Kidney epithelial cell (primary cell): ENCODE data around the gene COL18A1. TPM values are rescaled to one million over a fixed set of nuclear protein-coding genes. Genes with fewer than 3 reads are reported as not detected.

Experiments used
- DNase-seq: peaks from one replicate; pipeline ENCODE4 v3.0.0-alpha.2; 2010; ENCODE audit warnings: low read depth
- H3K27me3 ChIP-seq: 2 replicates; pipeline ENCODE4 v1.6.0; 2011; ENCODE audit warnings: low read length; ENCODE audit not compliant: control insufficient read depth, insufficient read depth
- H3K36me3 ChIP-seq: 2 replicates; pipeline ENCODE4 v1.5.1; 2011; ENCODE audit warnings: low read length; ENCODE audit not compliant: control insufficient read depth, insufficient read depth
- H3K4me3 ChIP-seq: 2 replicates; pipeline ENCODE4 v1.5.1; 2011; ENCODE audit warnings: low read depth, mild to moderate bottlenecking, control low read depth, low read length
- total RNA-seq: library from RNA; depleted of rRNA; stranded (reverse); fragments of >200 nt; gene quantifications from 2 replicates; pipeline ENCODE4 v1.2.3, GENCODE V29; 2015
- TF ChIP-seq, protein P1 (sequence below): IDR thresholded peaks from 2 replicates; pipeline ENCODE4 v1.5.1; 2011; ENCODE audit warnings: mild to moderate bottlenecking, moderate library complexity, low read length, control low read depth, inconsistent platforms; ENCODE audit not compliant: insufficient read depth, poor library complexity, severe bottlenecking

Gene COL18A1
- total RNA-seq, 1 donor from 2014 or later: 808 TPM

- H3K4me3 ChIP-seq: no peak overlapping the region
Measured at GRCh38 chr21:45546636-45547544, 141.9 kb downstream of the COL18A1 start.

DNA sequence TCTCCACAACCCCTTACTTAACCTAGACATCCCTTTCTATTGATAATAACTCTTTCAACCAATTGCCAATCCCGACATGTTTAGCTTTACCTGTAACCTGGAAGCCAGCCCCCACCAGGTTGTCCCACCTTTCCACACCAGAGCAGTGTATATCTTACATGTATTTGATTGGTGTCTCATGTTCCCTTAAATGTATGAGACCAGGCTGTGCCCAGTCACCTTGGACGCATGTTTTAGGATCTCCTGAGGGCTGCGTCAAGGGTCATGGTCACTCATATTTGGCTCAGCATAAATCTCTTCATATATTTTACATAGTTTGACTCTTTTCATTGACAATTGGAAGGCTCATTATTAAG lies 142.6 kb downstream of the COL18A1 start:
- H3K4me3 ChIP-seq: no peak overlapping the region
- DNase-seq: no peak

More at GRCh38 chr21:45546636-45547544, 141.9 kb downstream of the COL18A1 start:
- no peak for DNase-seq
- Histone ChIP-seq H3K36me3 (no peaks in the 10 kb centered on the region), H3K27me3 (peaks cover 2% of the 10 kb centered on the region)
- TF ChIP-seq, protein P1, sequence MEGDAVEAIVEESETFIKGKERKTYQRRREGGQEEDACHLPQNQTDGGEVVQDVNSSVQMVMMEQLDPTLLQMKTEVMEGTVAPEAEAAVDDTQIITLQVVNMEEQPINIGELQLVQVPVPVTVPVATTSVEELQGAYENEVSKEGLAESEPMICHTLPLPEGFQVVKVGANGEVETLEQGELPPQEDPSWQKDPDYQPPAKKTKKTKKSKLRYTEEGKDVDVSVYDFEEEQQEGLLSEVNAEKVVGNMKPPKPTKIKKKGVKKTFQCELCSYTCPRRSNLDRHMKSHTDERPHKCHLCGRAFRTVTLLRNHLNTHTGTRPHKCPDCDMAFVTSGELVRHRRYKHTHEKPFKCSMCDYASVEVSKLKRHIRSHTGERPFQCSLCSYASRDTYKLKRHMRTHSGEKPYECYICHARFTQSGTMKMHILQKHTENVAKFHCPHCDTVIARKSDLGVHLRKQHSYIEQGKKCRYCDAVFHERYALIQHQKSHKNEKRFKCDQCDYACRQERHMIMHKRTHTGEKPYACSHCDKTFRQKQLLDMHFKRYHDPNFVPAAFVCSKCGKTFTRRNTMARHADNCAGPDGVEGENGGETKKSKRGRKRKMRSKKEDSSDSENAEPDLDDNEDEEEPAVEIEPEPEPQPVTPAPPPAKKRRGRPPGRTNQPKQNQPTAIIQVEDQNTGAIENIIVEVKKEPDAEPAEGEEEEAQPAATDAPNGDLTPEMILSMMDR: no peak

GRCh38 chr21:45548711-45549491 lies 143.9 kb downstream of the COL18A1 start:
- H3K36me3 ChIP-seq: no peaks in the 10 kb centered on the region
- H3K27me3 ChIP-seq: peaks cover under 1% of the 10 kb centered on the region
- TF ChIP-seq, protein P1: no peak
- DNase-seq: no peak
- no peak overlapping the region for H3K4me3 ChIP-seq

More for the DNA sequence above, 142.6 kb downstream of the COL18A1 start:
- TF ChIP-seq, protein P1: no peak
- peaks cover 2% of the 10 kb centered on the region for H3K27me3 ChIP-seq
- H3K36me3 ChIP-seq: no peaks in the 10 kb centered on the region

DNA sequence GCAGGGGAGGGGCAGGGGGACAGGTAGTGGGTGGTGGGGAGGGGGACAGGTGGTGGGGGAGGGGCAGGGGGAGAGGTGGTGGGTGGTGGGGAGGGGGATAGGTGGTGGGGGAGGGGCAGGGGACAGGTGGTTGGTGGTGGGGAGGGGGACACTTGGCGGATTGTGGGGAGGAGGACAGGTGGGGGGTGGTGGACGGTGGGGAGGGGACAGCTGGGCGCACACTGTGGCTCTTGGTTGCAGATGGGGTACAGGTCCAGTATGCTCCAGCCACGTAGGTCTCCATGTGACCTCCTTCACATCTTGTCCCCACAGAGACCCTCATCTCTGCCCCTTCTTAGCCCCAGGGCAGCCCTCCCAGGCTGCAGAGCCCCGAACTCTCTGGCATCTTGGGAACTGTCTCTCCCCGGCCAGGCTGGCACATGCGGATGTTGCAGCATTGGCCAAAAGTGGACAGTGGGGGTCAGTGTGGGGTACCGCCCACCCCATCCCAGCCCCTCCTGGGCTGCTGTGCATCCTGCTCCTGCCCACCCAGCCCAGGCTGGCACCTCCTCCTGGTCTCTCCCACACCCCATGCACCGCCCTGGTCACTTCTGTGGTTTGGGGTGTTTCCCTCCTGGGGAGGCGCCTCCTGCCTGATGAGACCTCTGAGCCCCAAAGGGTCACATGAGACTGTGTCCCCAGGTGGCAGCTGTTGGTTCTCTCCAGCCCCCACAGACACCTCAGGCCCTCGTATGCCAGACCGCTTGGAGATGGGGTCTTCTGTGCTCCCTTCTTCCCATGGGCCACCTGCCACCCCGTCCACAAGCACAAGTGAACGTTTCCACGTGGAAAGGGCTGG lies 144.9 kb downstream of the COL18A1 start:
- H3K27me3 ChIP-seq: no peaks in the 10 kb centered on the region
- no peak for DNase-seq

DNA sequence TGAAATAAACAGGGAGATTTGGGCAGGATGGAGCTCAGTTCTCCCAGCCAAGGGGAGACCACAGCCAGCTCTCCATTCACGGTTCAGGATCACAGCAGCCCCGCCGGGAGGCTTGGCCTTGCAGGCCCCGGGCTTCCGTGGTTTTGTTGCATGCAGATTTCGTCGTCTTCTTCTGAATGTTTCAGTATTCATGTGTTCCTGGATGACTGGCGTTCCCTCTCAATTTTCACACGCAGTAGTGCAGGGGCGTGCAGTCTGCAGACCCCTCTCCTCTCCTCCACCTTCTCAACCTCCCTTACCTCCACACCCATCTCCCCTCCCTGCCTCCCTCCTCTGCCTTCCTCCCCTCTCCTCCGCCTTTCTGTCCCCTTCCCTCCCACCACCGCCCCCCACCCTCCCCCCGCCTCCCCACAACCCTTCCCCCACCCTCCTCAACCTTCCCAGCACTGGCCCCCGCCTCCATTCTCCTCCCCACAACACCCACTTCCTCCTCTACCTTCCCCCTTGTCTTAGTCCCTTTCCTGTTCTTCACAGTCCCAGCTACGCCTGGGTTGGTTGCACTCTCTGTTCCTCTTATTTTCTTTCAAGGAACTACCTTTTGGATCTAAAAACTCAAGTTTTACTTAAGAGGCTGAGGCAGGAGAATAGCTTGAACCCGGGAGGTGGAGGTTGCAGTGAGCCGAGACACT lies 145.7 kb downstream of the COL18A1 start:
- DNase-seq: no peak
- peaks cover 2% of the 10 kb centered on the region for H3K27me3 ChIP-seq
- no peaks in the 10 kb centered on the region for H3K36me3 ChIP-seq
- H3K4me3 ChIP-seq: no peak overlapping the region
- TF ChIP-seq, protein P1: no peak

More for the DNA sequence above, 144.9 kb downstream of the COL18A1 start:
- Histone ChIP-seq H3K36me3 (no peaks in the 10 kb centered on the region), H3K4me3 (no peak overlapping the region)
- TF ChIP-seq, protein P1: no peak
